ENCODE data around the gene ANKRD50.

ANKRD50 gene

DNA sequence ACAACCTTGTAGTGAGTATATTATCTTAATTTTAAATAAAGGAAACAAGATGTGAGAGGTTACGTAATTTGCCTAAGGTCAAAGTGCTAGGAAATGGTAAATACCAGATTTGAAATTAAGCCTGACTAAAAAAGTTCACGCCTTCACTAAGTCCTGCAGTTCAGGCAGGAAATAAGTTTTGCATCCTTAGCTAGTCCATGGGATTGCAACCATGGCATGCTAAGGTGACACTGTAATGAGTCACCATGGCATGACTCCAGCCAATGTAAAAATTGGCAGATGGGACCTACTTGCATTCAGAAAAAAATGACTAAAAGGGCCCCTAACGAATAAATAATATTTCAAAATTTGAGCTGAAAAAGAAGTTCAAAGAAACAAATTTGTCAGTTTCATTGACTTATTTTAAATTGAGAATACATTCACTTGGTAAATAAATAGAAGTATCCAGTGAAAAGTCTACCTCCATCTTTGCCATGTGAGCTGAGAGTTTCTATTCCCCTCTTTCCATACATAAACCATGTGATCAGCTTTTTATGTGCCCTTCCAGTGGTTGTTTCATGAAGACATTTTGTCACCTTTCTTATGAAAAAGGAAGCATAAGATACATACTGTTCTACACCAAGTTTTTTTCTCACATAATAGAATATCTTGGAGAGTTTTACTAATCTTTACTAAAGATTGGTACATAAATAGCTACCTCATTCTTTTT is 72.4 kb downstream of the ANKRD50 start:
- DNase-seq (ENCODE audit: low spot score) = no peak
- TF ChIP-seq CTCF (IDR thresholded peaks at IDR 0.05) = no peak
- H3K4me3 ChIP-seq = no peak overlapping the region
- H3K27ac ChIP-seq = no peak overlapping the region

- TF ChIP-seq CTCF (IDR thresholded peaks at IDR 0.05) = no peak
- no peak for DNase-seq (ENCODE audit: low spot score)
- Histone ChIP-seq H3K27ac (no peak overlapping the region), H3K4me3 (no peak overlapping the region)
Measured at GRCh38 chr4:124637321-124637720, 75.2 kb downstream of the ANKRD50 start.

DNA sequence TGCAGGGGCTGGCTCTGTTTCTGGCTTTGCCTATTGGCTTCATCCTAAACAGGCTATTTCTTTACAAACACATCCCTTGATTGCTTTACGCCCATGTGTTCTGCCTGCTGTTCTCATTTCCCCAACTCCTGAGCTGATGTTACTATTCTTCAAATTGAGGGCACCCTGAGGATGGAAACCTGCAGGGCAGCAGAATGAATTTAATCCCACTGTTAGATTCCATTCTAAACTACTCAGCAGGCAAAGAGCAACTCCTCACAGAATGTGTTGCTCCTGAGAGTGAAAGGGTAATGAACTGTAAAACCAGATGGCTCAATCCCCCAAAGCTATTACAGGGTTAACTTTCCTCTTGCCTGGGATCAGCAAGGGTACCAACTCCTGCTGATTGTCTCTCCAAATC is 75.7 kb downstream of the ANKRD50 start:
- Histone ChIP-seq H3K27ac (no peak overlapping the region), H3K4me3 (no peak overlapping the region)
- DNase-seq (ENCODE audit: low spot score) = no peak
- TF ChIP-seq CTCF (IDR thresholded peaks at IDR 0.05) = no peak

DNA sequence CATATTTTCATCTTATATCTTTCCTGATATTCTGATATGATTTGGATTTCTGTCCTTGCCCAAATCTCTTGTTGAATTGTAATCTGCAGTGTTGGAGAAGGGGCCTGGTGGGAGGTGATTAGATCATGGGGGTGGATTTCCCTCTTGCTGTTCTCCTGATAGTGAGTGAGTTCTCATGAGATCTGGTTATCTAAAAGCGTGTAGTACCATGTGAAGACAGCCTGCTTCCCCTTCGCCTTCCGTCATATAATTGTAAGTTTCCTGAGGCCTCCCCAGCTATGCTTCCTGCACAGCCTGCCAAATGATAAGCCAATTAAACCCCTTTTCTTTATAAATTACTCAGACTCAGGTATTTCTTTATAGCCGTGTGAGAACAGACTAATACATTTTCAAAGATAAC is 77.2 kb downstream of the ANKRD50 start:
- Histone ChIP-seq H3K27ac (no peak overlapping the region), H3K4me3 (no peak overlapping the region)
- no peak for DNase-seq (ENCODE audit: low spot score)
- no peak for TF ChIP-seq CTCF (IDR thresholded peaks at IDR 0.05)

GRCh38 chr4:124633285-124633941 is 79.1 kb downstream of the ANKRD50 start:
- no peak for TF ChIP-seq CTCF (IDR thresholded peaks at IDR 0.05)
- no peak for DNase-seq (ENCODE audit: low spot score)
- no peak overlapping the region for H3K27ac ChIP-seq
- H3K4me3 ChIP-seq = no peak overlapping the region

DNA sequence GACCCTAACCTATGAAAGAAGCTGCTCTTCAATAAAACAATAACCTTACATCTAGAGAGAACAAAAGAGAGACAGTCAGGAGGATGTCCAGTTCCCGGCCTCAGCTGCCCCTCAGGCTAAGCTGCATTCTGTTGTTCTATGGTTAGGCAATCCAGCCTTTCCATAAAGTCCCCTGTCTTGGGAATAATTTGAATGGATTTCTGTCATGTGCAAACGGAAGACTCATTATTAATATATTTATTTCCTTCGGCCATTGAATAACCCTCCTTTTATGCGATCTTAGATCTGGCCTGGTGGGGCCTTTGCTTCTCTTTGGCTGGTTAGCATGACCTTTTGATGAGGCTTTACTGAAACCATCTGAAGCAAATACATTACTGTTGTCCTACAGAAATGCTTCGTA is 80.1 kb downstream of the ANKRD50 start:
- H3K4me3 ChIP-seq = no peak overlapping the region
- H3K27ac ChIP-seq = no peak overlapping the region
- no peak for TF ChIP-seq CTCF (IDR thresholded peaks at IDR 0.05)
- DNase-seq (ENCODE audit: low spot score) = no peak

- Histone ChIP-seq H3K27ac (no peak overlapping the region), H3K4me3 (no peak overlapping the region)
- TF ChIP-seq CTCF (IDR thresholded peaks at IDR 0.05) = no peak
- DNase-seq (ENCODE audit: low spot score) = no peak
Measured at GRCh38 chr4:124631760-124632159, 80.8 kb downstream of the ANKRD50 start.
